K562 (cell line): ENCODE results near the gene HADHA. TPM values are rescaled to one million over a fixed set of nuclear protein-coding genes. Genes with fewer than 3 reads are reported as not detected.

Experiments
- ATF4 ChIP-seq: fragments of 450-650 bp; formaldehyde crosslinking; IDR thresholded peaks from 2 replicates; pipeline ENCODE4 v1.4.0; 2022; ENCODE audit warnings: mild to moderate bottlenecking, moderate library complexity
- CREM ChIP-seq: IDR thresholded peaks from 2 replicates; pipeline ENCODE4 v1.6.1; 2014; ENCODE audit warnings: antibody characterized with exemption, low read depth
- CTCF ChIP-seq, 3 experiments: IDR thresholded peaks in 2 of 3; conservative IDR thresholded peaks in 1 of 3; 2 replicates each; pipeline ENCODE4 v1.5.1; 2011 to 2012; ENCODE audit warnings: low read length in 3 of 3, mild to moderate bottlenecking in 3 of 3, control low read depth in 2 of 3, improper control_type of control experiment in 1 of 3, inconsistent platforms in 1 of 3, low read depth in 1 of 3, mixed read lengths in 1 of 3, moderate library complexity in 1 of 3; ENCODE audit not compliant: insufficient read depth in 2 of 3
- DEAF1 ChIP-seq: fragments of 450-650 bp; formaldehyde crosslinking; IDR thresholded peaks from 2 replicates; pipeline ENCODE4 v1.4.0; 2020; ENCODE audit warnings: mild to moderate bottlenecking, moderate library complexity
- FOS ChIP-seq: IDR thresholded peaks from 3 replicates; pipeline ENCODE4 v1.6.1; 2011; ENCODE audit not compliant: insufficient read length; ENCODE audit errors: extremely low read depth
- KDM2B ChIP-seq: fragments of 250-450 bp; sonication (Bioruptor Pico); IDR thresholded peaks from 2 replicates; pipeline ENCODE4 v1.8.0; 2021; ENCODE audit warnings: mild to moderate bottlenecking, moderate library complexity
- KLF1 ChIP-seq: fragments of 450-650 bp; IDR thresholded peaks from 2 replicates; pipeline ENCODE4 v1.6.1; 2016; ENCODE audit warnings: missing genetic modification characterization, missing compliant biosample characterization
- MAX ChIP-seq: sonication (generic); formaldehyde crosslinking; IDR thresholded peaks from 2 replicates; pipeline ENCODE4 v1.9.0; 2022; ENCODE audit warnings: mild to moderate bottlenecking, missing genetic modification reagents
- MYBL2 ChIP-seq, 2 experiments: fragments of 450-650 bp in 1 of 2; sonication (generic) in 1 of 2; formaldehyde crosslinking in 1 of 2; IDR thresholded peaks; 2 replicates each; pipeline versions ENCODE4 v1.6.1 to v1.8.1; 2017 to 2022; ENCODE audit warnings: borderline replicate concordance in 1 of 2, inconsistent platforms in 1 of 2, low read depth in 1 of 2, mild to moderate bottlenecking in 1 of 2, missing genetic modification reagents in 1 of 2, moderate library complexity in 1 of 2
- NCOA1 ChIP-seq: fragments of 450-650 bp; IDR thresholded peaks from 2 replicates; pipeline ENCODE4 v1.6.1; 2016; ENCODE audit warnings: low read depth
- STAG1 ChIP-seq: sonication (generic); formaldehyde crosslinking; IDR thresholded peaks from 2 replicates; pipeline ENCODE4 v1.5.0; 2020; ENCODE audit warnings: missing genetic modification reagents, borderline replicate concordance
- TAF15 ChIP-seq: fragments of 200-400 bp; formaldehyde crosslinking; IDR thresholded peaks from 2 replicates; pipeline ENCODE4 v1.6.1; 2017; ENCODE audit warnings: mild to moderate bottlenecking, low read depth, low read length, moderate library complexity
- TAF9B ChIP-seq: fragments of 450-650 bp; IDR thresholded peaks from 2 replicates; pipeline ENCODE4 v1.6.1; 2018; ENCODE audit warnings: mild to moderate bottlenecking; ENCODE audit not compliant: partially characterized antibody
- ZBTB34 ChIP-seq: fragments of 250-450 bp; sonication (Bioruptor Pico); IDR thresholded peaks from 2 replicates; pipeline ENCODE4 v1.8.0; 2021; ENCODE audit warnings: mild to moderate bottlenecking, moderate library complexity
- ZBTB9 ChIP-seq: fragments of 450-650 bp; formaldehyde crosslinking; IDR thresholded peaks from 2 replicates; pipeline ENCODE4 v1.4.0; 2020; ENCODE audit warnings: mild to moderate bottlenecking, moderate library complexity
- ZNF41 ChIP-seq: fragments of 250-450 bp; sonication (Bioruptor Pico); conservative IDR thresholded peaks from 2 replicates; pipeline ENCODE4 v1.4.0; 2020; ENCODE audit warnings: mild to moderate bottlenecking
- ZNF583 ChIP-seq: fragments of 250-450 bp; sonication (Bioruptor Pico); IDR thresholded peaks from 2 replicates; pipeline ENCODE4 v1.4.0; 2020
- polyA plus RNA-seq, 8 experiments: library from polyadenylated mRNA; depleted of rRNA in 4 of 8; stranded (reverse) in 5 of 8; unstranded in 3 of 8; fragments of >200 nt; fragmentation: Nextera tagmentation in 2 of 8; fragmentation: Illumina TruSeq in 1 of 8; extraction: Ambion mirVana in 2 of 8; extraction: Trizol in 1 of 8; gene quantifications; 2 replicates each; pipeline versions ENCODE4 v1.2.1 to v1.2.3, GENCODE V29; 2011 to 2014; ENCODE audit warnings: inconsistent platforms in 1 of 8, missing spikeins in 1 of 8
- total RNA-seq, 7 experiments: library from RNA; depleted of rRNA in 6 of 7; stranded (reverse); fragments of >200 nt in 6 of 7; fragmentation: Illumina TruSeq in 2 of 7; extraction: Trizol in 2 of 7; gene quantifications; 2 replicates each; pipeline versions ENCODE4 v1.2.1 to v1.2.3, GENCODE V29; 2011 to 2021; ENCODE audit warnings: low replicate concordance in 1 of 7

Gene HADHA
- total and polyA plus RNA-seq, 9 of the 15 experiments (the other 6 are each of a cell fraction or from before 2014, with no cell fraction given): 145 to 326 (median 202) TPM

- TF ChIP-seq ZNF41 (CRISPR knock-in tag) (peak; percentile 60; the same call in 1 of the 2 replicates), MYBL2 (IDR thresholded peaks at IDR 0.05; ENCODE audit: low read depth) (no peak), MYBL2 (CRISPR knock-in tag; IDR thresholded peaks at IDR 0.05; ENCODE audit: borderline replicate concordance) (no peak), MAX (CRISPR knock-in tag) (peak; percentile 94), DEAF1 (CRISPR knock-in tag) (peak; percentile 80), ZBTB34 (CRISPR knock-in tag) (peak; percentile 11; the same call in 1 of the 2 replicates), ZNF583 (CRISPR knock-in tag) (peak; percentile 77; the same call in 1 of the 2 replicates), TAF9B (no peak), STAG1 (peak; percentile 53; the same call in 1 of the 2 replicates), KDM2B (CRISPR knock-in tag) (peak; percentile 14; the same call in 1 of the 2 replicates), FOS (no peak), KLF1 (0 out of 2 replicates have a peak, but pooled peaks have one; percentile 20), NCOA1 (no peak), CREM (peak; percentile 84), CTCF (IDR thresholded peaks at IDR 0.05 in 2 of 3, conservative IDR thresholded peaks at IDR 0.05 in 1 of 3; ENCODE audit: insufficient read depth in 2 of 3, low read depth in 1 of 3, low read length in 3 of 3) (peak; percentile 64 to 91 (median 81)), TAF15 (no peak), ZBTB9 (CRISPR knock-in tag) (peak; percentile 91), ATF4 (CRISPR knock-in tag) (no peak)
Observed at GRCh38 chr2:26184555-26185303, 59.7 kb downstream of the HADHA start (continued).
